RWPE1 (cell line): Measurements from ENCODE around the gene TMIGD3.

Experiments used
- CTCF ChIA-PET: fragments of 350-600 bp; sonication (Branson Sonifier 250); formaldehyde crosslinking; extraction: SDS; loops from one replicate; lab custom pipeline; 2021; lab: Yijun Ruan, JAX
- POLR2A ChIA-PET: fragments of 400-600 bp; formaldehyde crosslinking; extraction: SDS; loops from one replicate; lab custom pipeline; 2020; ENCODE audit warnings: antibody characterized with exemption; ENCODE audit not compliant: low non-redundant PET; lab: Yijun Ruan, JAX
- DNase-seq: peaks from one replicate; pipeline ENCODE4 v3.0.0; 2012; ENCODE audit warnings: low spot score
- H3K27ac ChIP-seq: fragments of 450-650 bp; 2 replicates; pipeline ENCODE4 v1.5.1; 2017
- CTCF ChIP-seq: fragments of 450-650 bp; conservative IDR thresholded peaks from 2 replicates; pipeline ENCODE4 v1.5.1; 2017; ENCODE audit warnings: low read depth, mild to moderate bottlenecking

The TMIGD3 gene

GRCh38 chr1:111455642-111456031 lies 47.8 kb downstream of the TMIGD3 start:
- ChIA-PET POLR2A (no interaction called here), CTCF (no interaction called here)
- H3K27ac ChIP-seq, result no peak overlapping the region
- TF ChIP-seq CTCF, result no peak
- DNase-seq, result no peak

- CTCF ChIA-PET, result no interaction called here
- no peak overlapping the region for H3K27ac ChIP-seq
- POLR2A ChIA-PET, result no interaction called here
- DNase-seq, result no peak
- no peak for TF ChIP-seq CTCF
Measured at GRCh38 chr1:111454859-111455641, 48.4 kb downstream of the TMIGD3 start.

GRCh38 chr1:111453706-111454105 lies 49.7 kb downstream of the TMIGD3 start:
- POLR2A ChIA-PET, result interaction anchor here (0.6 kb wide), 1 partner anchor 8 kb away, joined by 4 read pairs; no protein-coding TSS in a partner anchor
- CTCF ChIA-PET, result no interaction called here
- no peak for TF ChIP-seq CTCF
- no peak for DNase-seq
- H3K27ac ChIP-seq, result no peak overlapping the region

- ChIA-PET POLR2A (interaction anchor here (0.6 kb wide), 1 partner anchor 158 kb away, joined by 4 read pairs; no protein-coding TSS in a partner anchor), CTCF (no interaction called here)
- no peak for DNase-seq
- H3K27ac ChIP-seq, result no peak overlapping the region
- no peak for TF ChIP-seq CTCF
Measured at GRCh38 chr1:111452581-111452980, 50.9 kb downstream of the TMIGD3 start.

- TF ChIP-seq CTCF, result no peak
- no peak for DNase-seq
- POLR2A ChIA-PET, result no interaction called here
- no peak overlapping the region for H3K27ac ChIP-seq
- CTCF ChIA-PET, result interaction anchor here (0.6 kb wide), 1 partner anchor 684 kb away, joined by 5 read pairs; no protein-coding TSS in a partner anchor
Measured at GRCh38 chr1:111450185-111450584, 53.2 kb downstream of the TMIGD3 start.

- TF ChIP-seq CTCF, result no peak
- peak overlapping the region; percentile 80 for H3K27ac ChIP-seq
- ChIA-PET CTCF (interaction anchor here (0.6 kb wide), 1 partner anchor 683 kb away, joined by 5 read pairs; no protein-coding TSS in a partner anchor), POLR2A (no interaction called here)
- DNase-seq, result no peak
Measured at GRCh38 chr1:111449703-111450017, 53.8 kb downstream of the TMIGD3 start.
